CD4-positive, CD25-positive, alpha-beta regulatory T cell (primary cell): ENCODE measurements around the gene TMEM215. TPM values are rescaled to one million over a fixed set of nuclear protein-coding genes. Genes with fewer than 3 reads are reported as not detected.

Experiments used
- polyA plus RNA-seq, 4 donors: library from polyadenylated mRNA; unstranded; fragments of 300-500 nt; fragmentation: Illumina TruSeq; gene quantifications; one replicate each; pipeline ENCODE4 v1.2.3, GENCODE V29; 2021
- total RNA-seq: library from RNA; stranded (reverse); gene quantifications from one replicate; pipeline ENCODE4 v1.2.3, GENCODE V29; 2022

Gene TMEM215
- total and polyA plus RNA-seq, 5 donors from 2014 or later, result not detected

Other genes starting within 250 kb of the TMEM215 start
- 30.8 TPM for gene SMIM27, start 231.2 kb upstream of the TMEM215 start, total RNA-seq
- 100 to 1,000 TPM in 2 of 4 donors, 10 to 100 TPM in 2; 86.8 to 102 (median 100) TPM for gene SMIM27, start 231.2 kb upstream of the TMEM215 start, polyA plus RNA-seq
- 29.8 TPM for gene TOPORS, start 231.0 kb upstream of the TMEM215 start, total RNA-seq
- gene TOPORS, start 231.0 kb upstream of the TMEM215 start, polyA plus RNA-seq, result 10 to 100 TPM; 26.9 to 29.8 (median 28.2) TPM
- gene NDUFB6, start 210.4 kb upstream of the TMEM215 start, total RNA-seq, result 19.6 TPM
- 100 to 1,000 TPM in 1 of 4 donors, 10 to 100 TPM in 3; 71.4 to 109 (median 80.4) TPM for gene NDUFB6, start 210.4 kb upstream of the TMEM215 start, polyA plus RNA-seq
- gene TAF1L, start 147.9 kb upstream of the TMEM215 start, total RNA-seq, result not detected
- not detected for gene TAF1L, start 147.9 kb upstream of the TMEM215 start, polyA plus RNA-seq
- 27.5 TPM for gene APTX, start 218.1 kb downstream of the TMEM215 start, total RNA-seq
- 10 to 100 TPM; 28.1 to 42.3 (median 29.7) TPM for gene APTX, start 218.1 kb downstream of the TMEM215 start, polyA plus RNA-seq
- 214 TPM for gene DNAJA1, start 241.7 kb downstream of the TMEM215 start, total RNA-seq
- 100 to 1,000 TPM in 2 of 4 donors, 10 to 100 TPM in 2; 82.4 to 106 (median 99.1) TPM for gene DNAJA1, start 241.7 kb downstream of the TMEM215 start, polyA plus RNA-seq